IMR-90 (cell line): ENCODE measurements around the gene EIF4E3. TPM values are rescaled to one million over a fixed set of nuclear protein-coding genes. Genes with fewer than 3 reads are reported as not detected.

Source experiments
- ATAC-seq: fragments of 200-7000 bp; cut with Tn5 transposase; 2 replicates; pipeline ENCODE4 v1.9.1; 2020; ENCODE audit warnings: low read depth, mild to moderate bottlenecking, moderate library complexity
- BruUV-seq: library from RNA; stranded (reverse); fragments of 400-500 nt; replicated peaks from 2 replicates; lab custom pipeline; 2021; lab: Mats Ljungman, UMichigan
- CTCF ChIA-PET: fragments of 300-600 bp; formaldehyde crosslinking; extraction: SDS; loops from one replicate; lab custom pipeline; 2021; ENCODE audit warnings: antibody characterized with exemption; lab: Yijun Ruan, JAX
- POLR2A ChIA-PET: fragments of 300-600 bp; sonication (Branson Sonifier 250); formaldehyde crosslinking; loops from one replicate; lab custom pipeline; 2022; ENCODE audit warnings: antibody characterized with exemption; ENCODE audit not compliant: unreplicated experiment; lab: Charles Lee
- DNase-seq: peaks from one replicate; pipeline ENCODE4 v3.0.0; 2013
- H2AFZ ChIP-seq: replicated peaks from 2 replicates; pipeline ENCODE3; 2013; ENCODE audit warnings: low read length, mild to moderate bottlenecking; ENCODE audit not compliant: poor library complexity
- H2AK5ac ChIP-seq: 2 replicates; pipeline ENCODE4 v1.6.1; 2013; ENCODE audit warnings: low read depth, low read length, inconsistent platforms
- H2AK9ac ChIP-seq: replicated peaks from 2 replicates; pipeline ENCODE3; 2013; ENCODE audit warnings: mild to moderate bottlenecking, low read depth, low read length, moderate library complexity; ENCODE audit not compliant: poor library complexity
- H2BK120ac ChIP-seq: 2 replicates; pipeline ENCODE4 v1.6.1; 2013; ENCODE audit warnings: low read depth, low read length, inconsistent platforms
- H2BK15ac ChIP-seq: 3 replicates; pipeline ENCODE4 v1.6.1; 2013; ENCODE audit warnings: low read depth, low read length, inconsistent platforms
- H2BK20ac ChIP-seq: 2 replicates; pipeline ENCODE4 v1.6.1; 2013; ENCODE audit warnings: low read depth, mild to moderate bottlenecking, inconsistent platforms, low read length, moderate library complexity
- H2BK5ac ChIP-seq: 2 replicates; pipeline ENCODE4 v1.6.1; 2013; ENCODE audit warnings: mild to moderate bottlenecking, low read depth, low read length, inconsistent platforms; ENCODE audit not compliant: poor library complexity, severe bottlenecking
- H3K14ac ChIP-seq: replicated peaks from 2 replicates; pipeline ENCODE4 v1.6.1; 2013; ENCODE audit warnings: low read depth, low read length, inconsistent platforms
- H3K18ac ChIP-seq: 2 replicates; pipeline ENCODE4 v1.6.1; 2013; ENCODE audit warnings: low read depth, low read length, control low read depth
- H3K23ac ChIP-seq: 2 replicates; pipeline ENCODE4 v1.6.1; 2013; ENCODE audit warnings: low read depth, low read length, inconsistent platforms
- H3K27ac ChIP-seq: 2 replicates; pipeline ENCODE4 v1.5.1; 2013; ENCODE audit warnings: mild to moderate bottlenecking, control low read depth, low read length; ENCODE audit not compliant: insufficient read depth
- H3K27me3 ChIP-seq: 2 replicates; pipeline ENCODE4 v1.6.1; 2013; ENCODE audit warnings: low read length; ENCODE audit not compliant: control insufficient read depth, insufficient read depth
- H3K36me3 ChIP-seq: 2 replicates; pipeline ENCODE4 v1.6.1; 2013; ENCODE audit warnings: low read length, mixed read lengths; ENCODE audit not compliant: control insufficient read depth, insufficient read depth
- H3K4ac ChIP-seq: 2 replicates; pipeline ENCODE4 v1.6.1; 2013; ENCODE audit warnings: low read depth, low read length, inconsistent platforms
- H3K4me1 ChIP-seq: 2 replicates; pipeline ENCODE4 v1.6.1; 2013; ENCODE audit warnings: low read length, mixed read lengths; ENCODE audit not compliant: control insufficient read depth, insufficient read depth
- H3K4me2 ChIP-seq: 2 replicates; pipeline ENCODE4 v1.6.1; 2013; ENCODE audit warnings: low read depth, mild to moderate bottlenecking, control low read depth, low read length, moderate library complexity
- H3K4me3 ChIP-seq: 2 replicates; pipeline ENCODE4 v1.5.1; 2013; ENCODE audit warnings: low read depth, mild to moderate bottlenecking, control low read depth, low read length, moderate library complexity; ENCODE audit not compliant: insufficient read depth
- H3K56ac ChIP-seq: 2 replicates; pipeline ENCODE4 v1.6.1; 2013; ENCODE audit warnings: low read length, inconsistent platforms; ENCODE audit not compliant: insufficient read depth; ENCODE audit errors: extremely low read depth
- H3K79me1 ChIP-seq, 2 experiments: 2 replicates each; pipeline ENCODE4 v1.6.1; 2013; ENCODE audit warnings: low read length in 2 of 2, inconsistent platforms in 1 of 2, low read depth in 1 of 2
- H3K9ac ChIP-seq: 2 replicates; pipeline ENCODE4 v1.6.1; 2013; ENCODE audit warnings: low read depth, low read length, control low read depth
- H3K9me1 ChIP-seq: 2 replicates; pipeline ENCODE4 v1.6.1; 2013; ENCODE audit warnings: low read length, inconsistent platforms; ENCODE audit not compliant: insufficient read depth
- H3K9me3 ChIP-seq: 2 replicates; pipeline ENCODE4 v1.6.1; 2013; ENCODE audit warnings: low read length; ENCODE audit not compliant: control insufficient read depth, insufficient read depth
- H4K20me1 ChIP-seq: 2 replicates; pipeline ENCODE4 v1.6.1; 2013; ENCODE audit warnings: low read length, inconsistent platforms; ENCODE audit not compliant: insufficient read depth
- H4K5ac ChIP-seq: 2 replicates; pipeline ENCODE4 v1.6.1; 2013; ENCODE audit warnings: mild to moderate bottlenecking, low read depth, low read length, control low read depth
- H4K8ac ChIP-seq, 2 experiments: 2 replicates each; pipeline ENCODE4 v1.6.1; 2013; ENCODE audit warnings: low read depth in 2 of 2, low read length in 2 of 2, control low read depth in 1 of 2, inconsistent platforms in 1 of 2
- H4K91ac ChIP-seq: 2 replicates; pipeline ENCODE4 v1.6.1; 2013; ENCODE audit warnings: low read depth, low read length, inconsistent platforms; ENCODE audit not compliant: insufficient read depth
- CEBPB ChIP-seq: IDR thresholded peaks from 2 replicates; pipeline ENCODE4 v1.6.1; 2012; ENCODE audit warnings: low read depth, low read length, improper control_type of control experiment
- POLR2A ChIP-seq: IDR thresholded peaks from 2 replicates; pipeline ENCODE4 v1.6.1; 2012; ENCODE audit warnings: mild to moderate bottlenecking, low read depth, low read length
- RAD21 ChIP-seq: IDR thresholded peaks from 2 replicates; pipeline ENCODE4 v1.6.1; 2012; ENCODE audit warnings: low read length, improper control_type of control experiment
- RFX5 ChIP-seq: IDR thresholded peaks from 2 replicates; pipeline ENCODE4 v1.8.0; 2012; ENCODE audit warnings: low read depth, mild to moderate bottlenecking, low read length, moderate library complexity
- WGBS, 2 experiments: methylation state at CpG; one replicate each; pipeline versions ENCODE4 v1.1.5 to v1.1.7; 2013; ENCODE audit warnings: missing lambda C conversion rate in 2 of 2; ENCODE audit not compliant: insufficient read length in 1 of 2; ENCODE audit errors: extremely low coverage in 2 of 2; 5-methylcytosine and 5-hydroxymethylcytosine counted together
- dilution Hi-C: fragments of 300-500 bp; cut with HindIII; formaldehyde crosslinking; loops from one replicate; pipeline ENCODE4 v1.14.3; 2018; ENCODE audit warnings: low sequenced_read_pairs; ENCODE audit not compliant: unreplicated experiment
- in situ Hi-C: fragments of 300-500 bp; cut with MboI; formaldehyde crosslinking; loops from 3 replicates; pipeline ENCODE4 v1.14.3; 2019; ENCODE audit warnings: low sequenced_read_pairs, inconsistent platforms, mixed read lengths
- intact Hi-C: fragments of 100-400 bp; cut with micrococcal nuclease; formaldehyde crosslinking; loops from 2 replicates; pipeline ENCODE4 v1.10.0; 2022
- polyA plus RNA-seq, 3 experiments: library from polyadenylated mRNA; depleted of rRNA; stranded (reverse); fragments of >200 nt; gene quantifications; 2 replicates each; pipeline ENCODE4 v1.2.3, GENCODE V29; 2012; ENCODE audit warnings: low replicate concordance in 1 of 3
- total RNA-seq: library from RNA; depleted of rRNA; stranded (reverse); fragments of >200 nt; gene quantifications from 2 replicates; pipeline ENCODE4 v1.2.3, GENCODE V29; 2012

Gene EIF4E3
- total and polyA plus RNA-seq, 2 of the 4 experiments (the other 2 are of a cell fraction) = 0.72 to 1.1 TPM

GRCh38 chr3:71694358-71694999 lies 30.7 kb downstream of the EIF4E3 start:
- no TSS peak for BruUV-seq
- CTCF ChIA-PET = interaction anchor here (0.6 to 2.5 kb wide), 3 partner anchors 13 to 1369 kb away, joined by 3 to 10 read pairs (median 3); no protein-coding TSS in a partner anchor

More at GRCh38 chr3:71694358-71694999, 30.7 kb downstream of the EIF4E3 start:
- H2BK120ac ChIP-seq = peak overlapping the region; percentile 78
- peak overlapping the region; percentile 5; the same call in 1 of the 2 replicates for H3K9ac ChIP-seq
- H3K4me1 ChIP-seq = peaks cover 13% of the 10 kb centered on the region
- POLR2A ChIA-PET = no interaction called here
- H3K27ac ChIP-seq = peak overlapping the region; percentile 93; the same call in 1 of the 2 replicates
- peak overlapping the region; percentile 97 for H3K18ac ChIP-seq
- no peaks in the 10 kb centered on the region for H3K27me3 ChIP-seq
- dilution Hi-C loops = no loop called here
- in situ Hi-C loops = no loop called here
- peaks cover 3% of the 10 kb centered on the region; the same call in 1 of the 2 replicates for H3K9me1 ChIP-seq
- WGBS, 2 experiments = 0% methylated on average over 2 of the region's 4 CpGs; no CpG with 5 or more reads in 1 of the 2 experiments
- peak overlapping the region; percentile 57 for H3K56ac ChIP-seq
- no peak overlapping the region for H2AK9ac ChIP-seq
- peak overlapping the region; percentile 75 for H3K14ac ChIP-seq
- H3K36me3 ChIP-seq = no peaks in the 10 kb centered on the region
- peak overlapping the region; percentile 95 for H4K5ac ChIP-seq
- peak overlapping the region; percentile 63; the same call in 1 of the 2 replicates for H3K23ac ChIP-seq
- no peak overlapping the region for H3K4me3 ChIP-seq
- peak overlapping the region; percentile 85; the same call in 1 of the 2 replicates for H3K4me2 ChIP-seq
- H3K79me1 ChIP-seq = no peaks in the 10 kb centered on the region
- DNase-seq (peak; percentile 96), ATAC-seq (peak; percentile 89)
- H4K91ac ChIP-seq = peak overlapping the region; percentile 87
- H2BK20ac ChIP-seq = peak overlapping the region; percentile 71
- intact Hi-C loops = no loop called here
- H2AK5ac ChIP-seq = peak overlapping the region; percentile 76; the same call in 1 of the 2 replicates
- peak overlapping the region; percentile 35 to 90 for H4K8ac ChIP-seq
- H3K9me3 ChIP-seq = no peaks in the 10 kb centered on the region
- H4K20me1 ChIP-seq = no peaks in the 10 kb centered on the region
- H2AFZ ChIP-seq = peak overlapping the region; percentile 66
- peak overlapping the region; percentile 76 for H3K4ac ChIP-seq
- TF ChIP-seq CEBPB (peak; percentile 71), RAD21 (no peak), POLR2A (no peak), RFX5 (peak; percentile 39; the same call in 1 of the 2 replicates)
- peak overlapping the region; percentile 65 for H2BK15ac ChIP-seq
- peak overlapping the region; percentile 95 for H2BK5ac ChIP-seq
